GM21360 (cell line): ENCODE measurements around the gene AP5S1.
A peak's percentile ranks its signal among the peaks of the same experiment; 100 is the strongest.
"Not testable (repeated sequence)": the region's sequence is repeated elsewhere in the genome, so short reads cannot be mapped to it uniquely, and the experiment has no call there.

Source experiments
- ATAC-seq: cut with Tn5 transposase; IDR thresholded peaks from one replicate; pipeline ENCODE4 v1.9.1; 2021; ENCODE audit warnings: mild to moderate bottlenecking, moderate library complexity; ENCODE audit not compliant: unreplicated experiment

The AP5S1 gene

GRCh38 chr20:3842348-3842930 is 22.1 kb downstream of the AP5S1 start:
- no peak for ATAC-seq

- no peak for ATAC-seq
These were observed 23.1 kb downstream of the AP5S1 start for GRCh38 chr20:3843490-3843889.

GRCh38 chr20:3843990-3844619 is 23.8 kb downstream of the AP5S1 start:
- not testable (repeated sequence) for ATAC-seq

GRCh38 chr20:3846378-3846739 is 26.0 kb downstream of the AP5S1 start:
- ATAC-seq: no peak

- peak; percentile 79 for ATAC-seq
These were observed 26.5 kb downstream of the AP5S1 start, which contains the start of gene MAVS for GRCh38 chr20:3846740-3847428. MAVS (plus strand) TSS chr20:3846834; CDS start chr20:3854625, 7,791 bp downstream.

GRCh38 chr20:3847429-3847940 is 27.1 kb downstream of the AP5S1 start:
- no peak for ATAC-seq

- ATAC-seq: no peak
These were observed 28.2 kb downstream of the AP5S1 start for GRCh38 chr20:3848565-3848964.

- ATAC-seq: no peak
These were observed 34.1 kb downstream of the AP5S1 start for GRCh38 chr20:3854462-3854871.

GRCh38 chr20:3857405-3857804 is 37.1 kb downstream of the AP5S1 start:
- no peak for ATAC-seq

GRCh38 chr20:3858689-3859088 is 38.3 kb downstream of the AP5S1 start:
- no peak for ATAC-seq

GRCh38 chr20:3861191-3861590 is 40.8 kb downstream of the AP5S1 start:
- ATAC-seq: no peak

GRCh38 chr20:3862333-3862732 is 42.0 kb downstream of the AP5S1 start:
- ATAC-seq: no peak

GRCh38 chr20:3863317-3863716 is 43.0 kb downstream of the AP5S1 start:
- ATAC-seq: no peak

- ATAC-seq: no peak
These were observed 44.2 kb downstream of the AP5S1 start for GRCh38 chr20:3864518-3864917.

GRCh38 chr20:3865152-3865886 is 45.0 kb downstream of the AP5S1 start:
- ATAC-seq: no peak

- no peak for ATAC-seq
These were observed 45.6 kb downstream of the AP5S1 start for GRCh38 chr20:3865887-3866407.

GRCh38 chr20:3866464-3866863 is 46.1 kb downstream of the AP5S1 start:
- ATAC-seq: no peak

- no peak for ATAC-seq
These were observed 47.5 kb downstream of the AP5S1 start for GRCh38 chr20:3867802-3868201.

- ATAC-seq: no peak
These were observed 49.7 kb downstream of the AP5S1 start for GRCh38 chr20:3869839-3870634.

- ATAC-seq: no peak
These were observed 51.4 kb downstream of the AP5S1 start for GRCh38 chr20:3871550-3872265.
